DND-41 (cell line): Measurements from ENCODE around the gene RAB40A.
"Not testable (repeated sequence)": the region's sequence is repeated elsewhere in the genome, so short reads cannot be mapped to it uniquely, and the experiment has no call there.

ENCODE experiments used
- ATAC-seq: fragments of 200-7000 bp; cut with Tn5 transposase; 3 replicates; pipeline ENCODE4 v1.9.1; 2021; ENCODE audit warnings: low read depth; ENCODE audit not compliant: insufficient read depth
- DNase-seq: peaks from one replicate; pipeline ENCODE4 v3.0.0-alpha.2; 2020
- H2AFZ ChIP-seq: 2 replicates; pipeline ENCODE4 v1.6.0; 2012; ENCODE audit warnings: low read depth, low read length
- H3K27ac ChIP-seq: 2 replicates; pipeline ENCODE4 v1.5.1; 2012; ENCODE audit warnings: low read length, inconsistent platforms
- H3K27me3 ChIP-seq: fragments of 200-600 bp; sonication (generic); 2 replicates; pipeline ENCODE4 v1.6.0; 2012; ENCODE audit warnings: low read length, mild to moderate bottlenecking, inconsistent platforms; ENCODE audit not compliant: insufficient read depth, poor library complexity
- H3K36me3 ChIP-seq: 2 replicates; pipeline ENCODE4 v1.5.1; 2012; ENCODE audit warnings: low read length, inconsistent platforms; ENCODE audit not compliant: insufficient read depth
- H3K4me1 ChIP-seq: 2 replicates; pipeline ENCODE4 v1.5.1; 2012; ENCODE audit warnings: mild to moderate bottlenecking, low read length; ENCODE audit not compliant: insufficient read depth
- H3K4me2 ChIP-seq: 2 replicates; pipeline ENCODE4 v1.6.0; 2012; ENCODE audit warnings: mild to moderate bottlenecking, moderate library complexity, low read length, inconsistent platforms; ENCODE audit not compliant: insufficient read depth
- H3K4me3 ChIP-seq, 2 experiments: fragments of 200-600 bp in 1 of 2; shearing (Covaris generic) in 1 of 2; 2 replicates each; pipeline ENCODE4 v1.5.1; 2012 to 2016; ENCODE audit warnings: inconsistent platforms in 2 of 2, low read length in 2 of 2, mild to moderate bottlenecking in 2 of 2, low read depth in 1 of 2, moderate library complexity in 1 of 2
- H3K79me2 ChIP-seq: 2 replicates; pipeline ENCODE4 v1.6.0; 2012; ENCODE audit warnings: low read length, inconsistent platforms; ENCODE audit not compliant: insufficient read depth
- H3K9ac ChIP-seq: 2 replicates; pipeline ENCODE4 v1.6.0; 2012; ENCODE audit warnings: low read depth, mild to moderate bottlenecking, inconsistent platforms, low read length, moderate library complexity
- H3K9me3 ChIP-seq: 2 replicates; pipeline ENCODE4 v1.5.1; 2012; ENCODE audit warnings: low read length, moderate library complexity, mild to moderate bottlenecking, inconsistent platforms; ENCODE audit not compliant: insufficient read depth, severe bottlenecking
- H4K20me1 ChIP-seq: 2 replicates; pipeline ENCODE4 v1.6.0; 2012; ENCODE audit warnings: low read length; ENCODE audit not compliant: insufficient read depth
- CTCF ChIP-seq: IDR thresholded peaks from 2 replicates; pipeline ENCODE4 v1.5.1; 2012; ENCODE audit warnings: borderline replicate concordance, low read length, moderate library complexity, mild to moderate bottlenecking; ENCODE audit not compliant: poor library complexity, severe bottlenecking; ENCODE audit errors: extremely low read depth
- EZH2 ChIP-seq: IDR thresholded peaks from 3 replicates; pipeline ENCODE4 v1.6.1; 2012; ENCODE audit warnings: borderline replicate concordance, low read depth, mild to moderate bottlenecking, moderate library complexity, low read length, inconsistent platforms; ENCODE audit not compliant: severe bottlenecking

RAB40A gene

GRCh38 chrX:103503163-103503852 lies 16.0 kb downstream of the RAB40A start:
- Histone ChIP-seq H3K4me2 (no peak overlapping the region), H3K27ac (no peak overlapping the region), H4K20me1 (no peaks in the 10 kb centered on the region), H3K9me3 (no peaks in the 10 kb centered on the region), H3K4me1 (no peaks in the 10 kb centered on the region), H2AFZ (no peak overlapping the region), H3K27me3 (no peaks in the 10 kb centered on the region), H3K9ac (no peak overlapping the region), H3K79me2 (no peaks in the 10 kb centered on the region), H3K36me3 (no peaks in the 10 kb centered on the region), H3K4me3 (no peak overlapping the region)
- DNase-seq (no peak), ATAC-seq (no peak)
- TF ChIP-seq CTCF (no peak), EZH2 (no peak)

- Histone ChIP-seq H3K9ac (no peak overlapping the region), H3K27ac (no peak overlapping the region), H3K4me1 (no peaks in the 10 kb centered on the region), H2AFZ (no peak overlapping the region), H3K4me3 (no peak overlapping the region), H3K9me3 (no peaks in the 10 kb centered on the region), H3K36me3 (no peaks in the 10 kb centered on the region), H3K27me3 (no peaks in the 10 kb centered on the region), H3K4me2 (no peak overlapping the region), H4K20me1 (no peaks in the 10 kb centered on the region), H3K79me2 (no peaks in the 10 kb centered on the region)
- ATAC-seq (no peak), DNase-seq (no peak)
- no peak for TF ChIP-seq EZH2
- TF ChIP-seq CTCF, result no peak
Observed at GRCh38 chrX:103498786-103499185, 20.5 kb downstream of the RAB40A start.

- Histone ChIP-seq H3K9me3 (no peaks in the 10 kb centered on the region), H3K4me1 (no peaks in the 10 kb centered on the region), H3K9ac (no peak overlapping the region), H4K20me1 (no peaks in the 10 kb centered on the region), H3K4me3 (no peak overlapping the region), H3K4me2 (no peak overlapping the region), H2AFZ (no peak overlapping the region), H3K27ac (no peak overlapping the region), H3K36me3 (no peaks in the 10 kb centered on the region), H3K27me3 (no peaks in the 10 kb centered on the region), H3K79me2 (no peaks in the 10 kb centered on the region)
- no peak for ATAC-seq
- no peak for DNase-seq
- no peak for TF ChIP-seq CTCF
- no peak for TF ChIP-seq EZH2
Observed at GRCh38 chrX:103495786-103496185, 23.5 kb downstream of the RAB40A start.

GRCh38 chrX:103493578-103493977 lies 25.7 kb downstream of the RAB40A start:
- not testable (repeated sequence) for H4K20me1 ChIP-seq, DNase-seq, H3K27ac ChIP-seq, H3K9ac ChIP-seq, H3K4me2 ChIP-seq, H3K36me3 ChIP-seq, ATAC-seq, H3K4me1 ChIP-seq, H3K4me3 ChIP-seq, H2AFZ ChIP-seq, H3K27me3 ChIP-seq, H3K79me2 ChIP-seq, H3K9me3 ChIP-seq
